ENCODE data around the gene ZNF160. TPM values are rescaled to one million over a fixed set of nuclear protein-coding genes. Genes with fewer than 3 reads are reported as not detected.

ZNF160 gene
- total RNA-seq: 10 to 100 TPM; 38.9 to 65.7 (median 45.4) TPM

GRCh38 chr19:53103234-53104203, at the start of gene ZNF160:
Gene ZNF160 (minus strand): TSS chr19:53103422. CDS start chr19:53086276, 17,146 bp downstream.
- H3K4me1 ChIP-seq: peaks cover 0 to 33% (median 12%) of the 10 kb centered on the region in 4 donors
- TF ChIP-seq, protein P1, sequence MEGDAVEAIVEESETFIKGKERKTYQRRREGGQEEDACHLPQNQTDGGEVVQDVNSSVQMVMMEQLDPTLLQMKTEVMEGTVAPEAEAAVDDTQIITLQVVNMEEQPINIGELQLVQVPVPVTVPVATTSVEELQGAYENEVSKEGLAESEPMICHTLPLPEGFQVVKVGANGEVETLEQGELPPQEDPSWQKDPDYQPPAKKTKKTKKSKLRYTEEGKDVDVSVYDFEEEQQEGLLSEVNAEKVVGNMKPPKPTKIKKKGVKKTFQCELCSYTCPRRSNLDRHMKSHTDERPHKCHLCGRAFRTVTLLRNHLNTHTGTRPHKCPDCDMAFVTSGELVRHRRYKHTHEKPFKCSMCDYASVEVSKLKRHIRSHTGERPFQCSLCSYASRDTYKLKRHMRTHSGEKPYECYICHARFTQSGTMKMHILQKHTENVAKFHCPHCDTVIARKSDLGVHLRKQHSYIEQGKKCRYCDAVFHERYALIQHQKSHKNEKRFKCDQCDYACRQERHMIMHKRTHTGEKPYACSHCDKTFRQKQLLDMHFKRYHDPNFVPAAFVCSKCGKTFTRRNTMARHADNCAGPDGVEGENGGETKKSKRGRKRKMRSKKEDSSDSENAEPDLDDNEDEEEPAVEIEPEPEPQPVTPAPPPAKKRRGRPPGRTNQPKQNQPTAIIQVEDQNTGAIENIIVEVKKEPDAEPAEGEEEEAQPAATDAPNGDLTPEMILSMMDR (IDR thresholded peaks at IDR 0.05): no peak
- TF ChIP-seq EP300 (IDR thresholded peaks at IDR 0.05) (peak; percentile 57 to 93), POLR2A (IDR thresholded peaks at IDR 0.05) (peak; percentile 71 to 81)
- WGBS, 2 donors: 2 to 4% methylated on average over 60 to 67 of the region's 67 CpGs

GRCh38 chr19:53147645-53148044, 44.4 kb upstream of the ZNF160 start:
- H3K9me3 ChIP-seq: peaks cover 0 to 93% (median 40%) of the 10 kb centered on the region in 4 donors
- no peaks in the 10 kb centered on the region for H3K27me3 ChIP-seq
- H3K4me3 ChIP-seq: no peak overlapping the region
- no peaks in the 10 kb centered on the region for H3K4me1 ChIP-seq
- no peak for DNase-seq (ENCODE audit: low spot score in 2 of 2)
- TF ChIP-seq, protein P1 (IDR thresholded peaks at IDR 0.05): no peak
- TF ChIP-seq EP300 (IDR thresholded peaks at IDR 0.05): no peak
- TF ChIP-seq POLR2A (IDR thresholded peaks at IDR 0.05): no peak
- no peak overlapping the region for H3K27ac ChIP-seq
- peaks cover 13 to 96% (median 18%) of the 10 kb centered on the region in 3 donors for H3K36me3 ChIP-seq

More at GRCh38 chr19:53103234-53104203, at the start of gene ZNF160:
- no peaks in the 10 kb centered on the region for H3K27me3 ChIP-seq
- H3K36me3 ChIP-seq: peaks cover 0 to 21% (median 0%) of the 10 kb centered on the region in 3 donors
- H3K27ac ChIP-seq: peak within 1 kb of the TSS; percentile 78 to 94 (median 92)
- peaks cover 0 to 4% (median 2%) of the 10 kb centered on the region in 4 donors for H3K9me3 ChIP-seq
- H3K4me3 ChIP-seq: peak within 1 kb of the TSS; percentile 63 to 98 (median 86)
- peak; percentile 96 to 98 for DNase-seq (ENCODE audit: low spot score in 2 of 2)

DNA sequence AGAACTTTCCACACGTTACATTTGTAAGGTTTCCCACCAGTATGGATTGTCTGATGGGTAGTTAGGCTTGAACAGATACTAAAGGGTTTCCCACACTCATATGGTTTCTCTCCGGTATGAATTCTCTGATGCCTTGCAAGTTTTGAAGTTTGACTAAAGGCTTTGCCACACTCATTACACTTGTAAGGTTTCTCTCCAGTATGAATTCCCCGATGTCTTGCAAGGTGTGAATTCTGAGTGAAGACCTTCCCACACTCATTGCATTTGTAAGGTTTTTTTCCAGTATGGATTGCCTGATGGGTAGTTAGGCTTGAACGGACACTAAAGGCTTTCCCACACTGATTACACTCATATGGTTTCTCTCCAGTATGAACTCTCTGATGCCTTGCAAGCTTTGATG, 37.1 kb upstream of the ZNF160 start:
- H3K36me3 ChIP-seq: peaks cover 2 to 58% (median 10%) of the 10 kb centered on the region in 3 donors
- H3K9me3 ChIP-seq: peaks cover 8 to 94% (median 50%) of the 10 kb centered on the region in 4 donors
- DNase-seq (ENCODE audit: low spot score in 2 of 2): no peak
- WGBS, 2 donors: 94 to 98% methylated on average over 4 of the region's 4 CpGs
- TF ChIP-seq EP300 (IDR thresholded peaks at IDR 0.05) (no peak), POLR2A (IDR thresholded peaks at IDR 0.05) (no peak)
- TF ChIP-seq, protein P1 (IDR thresholded peaks at IDR 0.05): no peak
- H3K4me3 ChIP-seq: no peak overlapping the region
- no peaks in the 10 kb centered on the region for H3K27me3 ChIP-seq
- no peak overlapping the region for H3K27ac ChIP-seq
- H3K4me1 ChIP-seq: no peaks in the 10 kb centered on the region

DNA sequence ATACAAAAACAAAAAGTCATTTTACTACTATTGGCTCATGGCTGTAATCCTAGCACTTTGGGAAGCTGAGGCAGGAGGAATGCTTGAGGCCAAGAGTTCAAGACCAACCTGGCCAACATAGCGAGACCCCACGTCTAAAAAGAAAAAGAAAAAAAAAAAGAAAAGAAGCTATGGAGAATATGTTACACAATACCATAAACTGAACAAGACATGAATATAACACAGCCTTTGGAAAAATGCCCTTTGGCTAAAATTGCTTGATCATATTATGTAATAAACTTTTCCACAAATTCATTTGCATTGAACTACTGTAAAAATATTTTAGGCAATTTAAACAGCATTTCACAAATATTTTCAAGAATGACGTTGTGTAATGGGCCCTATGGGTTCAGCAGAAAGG, 33.2 kb upstream of the ZNF160 start:
- no peak for TF ChIP-seq POLR2A (IDR thresholded peaks at IDR 0.05)
- TF ChIP-seq, protein P1 (IDR thresholded peaks at IDR 0.05): no peak
- no peak for TF ChIP-seq EP300 (IDR thresholded peaks at IDR 0.05)
- H3K27me3 ChIP-seq: no peaks in the 10 kb centered on the region
- H3K4me1 ChIP-seq: peaks cover 0 to 7% (median 0%) of the 10 kb centered on the region in 4 donors
- peaks cover 0 to 23% (median 0%) of the 10 kb centered on the region in 3 donors for H3K36me3 ChIP-seq
- H3K9me3 ChIP-seq: peaks cover 8 to 73% (median 38%) of the 10 kb centered on the region in 4 donors
- H3K27ac ChIP-seq: no peak overlapping the region
- no peak for DNase-seq (ENCODE audit: low spot score in 2 of 2)
- 80 to 81% methylated on average over 3 of the region's 3 CpGs for WGBS, 2 donors
- H3K4me3 ChIP-seq: no peak overlapping the region
